K562 (cell line): ENCODE results near the gene RPL10A. TPM values are rescaled to one million over a fixed set of nuclear protein-coding genes. Genes with fewer than 3 reads are reported as not detected.

Experiments
- C11orf30 ChIP-seq: fragments of 450-650 bp; IDR thresholded peaks from 2 replicates; pipeline ENCODE4 v1.6.1; 2016; ENCODE audit warnings: low read depth, mild to moderate bottlenecking
- HDAC2 ChIP-seq: fragments of 450-650 bp; IDR thresholded peaks from 2 replicates; pipeline ENCODE4 v1.6.1; 2016; ENCODE audit warnings: mild to moderate bottlenecking
- HEY1 ChIP-seq: fragments of 250-450 bp; sonication (Bioruptor Pico); IDR thresholded peaks from 2 replicates; pipeline ENCODE4 v1.5.0; 2020; ENCODE audit warnings: mild to moderate bottlenecking, moderate library complexity, borderline replicate concordance
- L3MBTL2 ChIP-seq: fragments of 450-650 bp; IDR thresholded peaks from 2 replicates; pipeline ENCODE4 v1.6.1; 2016; ENCODE audit warnings: mild to moderate bottlenecking, moderate library complexity
- MEIS2 ChIP-seq: fragments of 450-650 bp; IDR thresholded peaks from 2 replicates; pipeline ENCODE4 v1.6.1; 2014; ENCODE audit warnings: mild to moderate bottlenecking; ENCODE audit not compliant: partially characterized antibody
- PTTG1 ChIP-seq: fragments of 450-650 bp; IDR thresholded peaks from 2 replicates; pipeline ENCODE4 v1.6.1; 2016; ENCODE audit warnings: low read depth, mild to moderate bottlenecking, missing genetic modification characterization, missing compliant biosample characterization
- RBM25 ChIP-seq: fragments of 200-400 bp; formaldehyde crosslinking; IDR thresholded peaks from 2 replicates; pipeline ENCODE4 v1.6.1; 2018; ENCODE audit warnings: low read length, low read depth, moderate library complexity; ENCODE audit not compliant: severe bottlenecking
- RCOR1 ChIP-seq, 2 experiments: IDR thresholded peaks; 2 replicates each; pipeline ENCODE4 v1.6.1; 2012; ENCODE audit warnings: low read depth in 2 of 2, low read length in 2 of 2, borderline replicate concordance in 1 of 2, improper control_type of control experiment in 1 of 2
- SIN3A ChIP-seq, 2 experiments: fragments of 150-350 bp in 1 of 2; IDR thresholded peaks; 2 replicates each; pipeline ENCODE4 v1.6.1; 2011 to 2016; ENCODE audit warnings: borderline replicate concordance in 2 of 2, low read depth in 2 of 2, low read length in 2 of 2, mild to moderate bottlenecking in 2 of 2, moderate library complexity in 2 of 2; ENCODE audit not compliant: control insufficient read depth in 1 of 2
- SREBF1 ChIP-seq: fragments of 150-350 bp; IDR thresholded peaks from 2 replicates; pipeline ENCODE4 v1.6.1; 2014; ENCODE audit warnings: antibody characterized with exemption, low read depth, low read length, borderline replicate concordance
- STAT5B ChIP-seq: fragments of 250-450 bp; sonication (Bioruptor Pico); IDR thresholded peaks from 2 replicates; pipeline ENCODE4 v1.8.0; 2021; ENCODE audit warnings: mild to moderate bottlenecking, inconsistent platforms
- TAF15 ChIP-seq: fragments of 200-400 bp; formaldehyde crosslinking; IDR thresholded peaks from 2 replicates; pipeline ENCODE4 v1.6.1; 2017; ENCODE audit warnings: mild to moderate bottlenecking, low read depth, low read length, moderate library complexity
- TEAD1 ChIP-seq, 2 experiments: fragments of 450-650 bp in 1 of 2; sonication (generic) in 1 of 2; formaldehyde crosslinking; IDR thresholded peaks; 2 replicates each; pipeline versions ENCODE4 v1.4.0 to v1.8.0; 2020 to 2022; ENCODE audit warnings: mild to moderate bottlenecking in 2 of 2, missing genetic modification reagents in 1 of 2
- U2AF2 ChIP-seq: fragments of 200-400 bp; formaldehyde crosslinking; optimal IDR thresholded peaks from 2 replicates; pipeline ENCODE3; 2017; ENCODE audit warnings: low read depth, mild to moderate bottlenecking, low read length
- YY1 ChIP-seq, 3 experiments: IDR thresholded peaks; 2 replicates each; pipeline ENCODE4 v1.6.1; 2011; ENCODE audit warnings: low read length in 2 of 3, mild to moderate bottlenecking in 2 of 3, moderate library complexity in 2 of 3, borderline replicate concordance in 1 of 3, control low read depth in 1 of 3, low read depth in 1 of 3; ENCODE audit not compliant: insufficient read depth in 3 of 3, insufficient replicate concordance in 2 of 3, control insufficient read depth in 1 of 3, insufficient read length in 1 of 3; ENCODE audit errors: extremely low read depth in 1 of 3
- polyA plus RNA-seq, 8 experiments: library from polyadenylated mRNA; depleted of rRNA in 4 of 8; stranded (reverse) in 5 of 8; unstranded in 3 of 8; fragments of >200 nt; fragmentation: Nextera tagmentation in 2 of 8; fragmentation: Illumina TruSeq in 1 of 8; extraction: Ambion mirVana in 2 of 8; extraction: Trizol in 1 of 8; gene quantifications; 2 replicates each; pipeline versions ENCODE4 v1.2.1 to v1.2.3, GENCODE V29; 2011 to 2014; ENCODE audit warnings: inconsistent platforms in 1 of 8, missing spikeins in 1 of 8
- total RNA-seq, 7 experiments: library from RNA; depleted of rRNA in 6 of 7; stranded (reverse); fragments of >200 nt in 6 of 7; fragmentation: Illumina TruSeq in 2 of 7; extraction: Trizol in 2 of 7; gene quantifications; 2 replicates each; pipeline versions ENCODE4 v1.2.1 to v1.2.3, GENCODE V29; 2011 to 2021; ENCODE audit warnings: low replicate concordance in 1 of 7
- TF ChIP-seq, protein P1 (sequence below): fragments of 450-650 bp; IDR thresholded peaks from 2 replicates; pipeline ENCODE4 v1.6.1; 2016; ENCODE audit warnings: missing biosample characterization, missing genetic modification characterization
- TF ChIP-seq, protein P2 (sequence below): fragments of 250-450 bp; sonication (Bioruptor Pico); IDR thresholded peaks from 2 replicates; pipeline ENCODE4 v1.5.0; 2020; ENCODE audit warnings: mild to moderate bottlenecking
- TF ChIP-seq, protein P3 (sequence below): fragments of 250-450 bp; sonication (Bioruptor Pico); IDR thresholded peaks from 2 replicates; pipeline ENCODE4 v1.4.0; 2020
- TF ChIP-seq, protein P4 (sequence below): fragments of 450-650 bp; IDR thresholded peaks from 2 replicates; pipeline ENCODE4 v1.7.1; 2018; ENCODE audit warnings: mild to moderate bottlenecking, low read depth; ENCODE audit not compliant: partially characterized antibody

The RPL10A gene
- total and polyA plus RNA-seq, 9 of the 15 experiments (the other 6 are each of a cell fraction or from before 2014, with no cell fraction given) = 1,589 to 3,237 (median 2,116) TPM

DNA sequence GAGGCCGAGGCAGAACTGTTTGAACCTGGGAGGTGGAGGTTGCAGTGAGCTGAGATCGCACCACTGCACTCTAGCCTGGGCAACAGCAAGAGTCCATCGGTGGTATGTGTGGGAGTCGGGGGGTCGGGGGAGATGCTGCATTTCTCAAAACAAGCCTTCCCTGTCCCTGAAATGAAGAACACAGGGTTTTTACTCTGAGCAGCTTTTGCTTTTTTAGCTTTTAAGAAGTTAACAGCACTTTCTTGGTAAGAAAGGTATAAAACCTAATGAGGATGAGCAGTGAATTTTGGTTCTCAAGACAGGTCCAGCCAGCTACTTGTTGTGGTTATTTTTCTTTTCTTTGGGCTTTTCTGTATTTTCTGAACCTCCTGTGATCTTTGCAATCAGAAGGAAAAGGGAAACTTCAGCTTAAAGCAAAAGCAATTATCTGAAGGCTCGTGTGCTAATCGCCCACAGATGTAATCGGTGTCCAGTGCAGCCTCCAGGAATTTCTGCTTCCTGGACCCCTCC lies 3.7 kb downstream of the RPL10A start (continued):
- TF ChIP-seq SREBF1 = no peak
- TF ChIP-seq, protein P1, sequence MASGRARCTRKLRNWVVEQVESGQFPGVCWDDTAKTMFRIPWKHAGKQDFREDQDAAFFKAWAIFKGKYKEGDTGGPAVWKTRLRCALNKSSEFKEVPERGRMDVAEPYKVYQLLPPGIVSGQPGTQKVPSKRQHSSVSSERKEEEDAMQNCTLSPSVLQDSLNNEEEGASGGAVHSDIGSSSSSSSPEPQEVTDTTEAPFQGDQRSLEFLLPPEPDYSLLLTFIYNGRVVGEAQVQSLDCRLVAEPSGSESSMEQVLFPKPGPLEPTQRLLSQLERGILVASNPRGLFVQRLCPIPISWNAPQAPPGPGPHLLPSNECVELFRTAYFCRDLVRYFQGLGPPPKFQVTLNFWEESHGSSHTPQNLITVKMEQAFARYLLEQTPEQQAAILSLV (tag) = no peak
- no peak for TF ChIP-seq U2AF2
- no peak for TF ChIP-seq TAF15
- 0 out of 4 replicates have a peak, but pooled peaks of 1 of the 2 experiments have one; percentile 8 for TF ChIP-seq SIN3A (IDR thresholded peaks at IDR 0.05; ENCODE audit: borderline replicate concordance in 2 of 2, control insufficient read depth in 1 of 2, low read depth in 2 of 2, low read length in 2 of 2)
- TF ChIP-seq PTTG1 (tag) = no peak
- TF ChIP-seq, protein P2, sequence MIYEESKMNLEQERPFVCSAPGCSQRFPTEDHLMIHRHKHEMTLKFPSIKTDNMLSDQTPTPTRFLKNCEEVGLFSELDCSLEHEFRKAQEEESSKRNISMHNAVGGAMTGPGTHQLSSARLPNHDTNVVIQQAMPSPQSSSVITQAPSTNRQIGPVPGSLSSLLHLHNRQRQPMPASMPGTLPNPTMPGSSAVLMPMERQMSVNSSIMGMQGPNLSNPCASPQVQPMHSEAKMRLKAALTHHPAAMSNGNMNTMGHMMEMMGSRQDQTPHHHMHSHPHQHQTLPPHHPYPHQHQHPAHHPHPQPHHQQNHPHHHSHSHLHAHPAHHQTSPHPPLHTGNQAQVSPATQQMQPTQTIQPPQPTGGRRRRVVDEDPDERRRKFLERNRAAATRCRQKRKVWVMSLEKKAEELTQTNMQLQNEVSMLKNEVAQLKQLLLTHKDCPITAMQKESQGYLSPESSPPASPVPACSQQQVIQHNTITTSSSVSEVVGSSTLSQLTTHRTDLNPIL = no peak
- no peak for TF ChIP-seq HDAC2
- TF ChIP-seq, protein P3, sequence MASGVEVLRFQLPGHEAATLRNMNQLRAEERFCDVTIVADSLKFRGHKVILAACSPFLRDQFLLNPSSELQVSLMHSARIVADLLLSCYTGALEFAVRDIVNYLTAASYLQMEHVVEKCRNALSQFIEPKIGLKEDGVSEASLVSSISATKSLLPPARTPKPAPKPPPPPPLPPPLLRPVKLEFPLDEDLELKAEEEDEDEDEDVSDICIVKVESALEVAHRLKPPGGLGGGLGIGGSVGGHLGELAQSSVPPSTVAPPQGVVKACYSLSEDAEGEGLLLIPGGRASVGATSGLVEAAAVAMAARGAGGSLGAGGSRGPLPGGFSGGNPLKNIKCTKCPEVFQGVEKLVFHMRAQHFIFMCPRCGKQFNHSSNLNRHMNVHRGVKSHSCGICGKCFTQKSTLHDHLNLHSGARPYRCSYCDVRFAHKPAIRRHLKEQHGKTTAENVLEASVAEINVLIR (CRISPR knock-in tag) = no peak
- peak in 1 of 2 experiments; percentile 49; a peak in 1 of 4 replicates for TF ChIP-seq TEAD1 (CRISPR knock-in tag; IDR thresholded peaks at IDR 0.05)
- TF ChIP-seq YY1 (IDR thresholded peaks at IDR 0.05; ENCODE audit: borderline replicate concordance in 1 of 3, control insufficient read depth in 1 of 3, extremely low read depth in 1 of 3, insufficient read depth in 3 of 3, insufficient read length in 1 of 3, insufficient replicate concordance in 2 of 3, low read depth in 1 of 3, low read length in 2 of 3) = no peak
- no peak for TF ChIP-seq L3MBTL2
- no peak for TF ChIP-seq RBM25
- no peak for TF ChIP-seq STAT5B (CRISPR knock-in tag)
- no peak for TF ChIP-seq HEY1
- TF ChIP-seq, protein P4, sequence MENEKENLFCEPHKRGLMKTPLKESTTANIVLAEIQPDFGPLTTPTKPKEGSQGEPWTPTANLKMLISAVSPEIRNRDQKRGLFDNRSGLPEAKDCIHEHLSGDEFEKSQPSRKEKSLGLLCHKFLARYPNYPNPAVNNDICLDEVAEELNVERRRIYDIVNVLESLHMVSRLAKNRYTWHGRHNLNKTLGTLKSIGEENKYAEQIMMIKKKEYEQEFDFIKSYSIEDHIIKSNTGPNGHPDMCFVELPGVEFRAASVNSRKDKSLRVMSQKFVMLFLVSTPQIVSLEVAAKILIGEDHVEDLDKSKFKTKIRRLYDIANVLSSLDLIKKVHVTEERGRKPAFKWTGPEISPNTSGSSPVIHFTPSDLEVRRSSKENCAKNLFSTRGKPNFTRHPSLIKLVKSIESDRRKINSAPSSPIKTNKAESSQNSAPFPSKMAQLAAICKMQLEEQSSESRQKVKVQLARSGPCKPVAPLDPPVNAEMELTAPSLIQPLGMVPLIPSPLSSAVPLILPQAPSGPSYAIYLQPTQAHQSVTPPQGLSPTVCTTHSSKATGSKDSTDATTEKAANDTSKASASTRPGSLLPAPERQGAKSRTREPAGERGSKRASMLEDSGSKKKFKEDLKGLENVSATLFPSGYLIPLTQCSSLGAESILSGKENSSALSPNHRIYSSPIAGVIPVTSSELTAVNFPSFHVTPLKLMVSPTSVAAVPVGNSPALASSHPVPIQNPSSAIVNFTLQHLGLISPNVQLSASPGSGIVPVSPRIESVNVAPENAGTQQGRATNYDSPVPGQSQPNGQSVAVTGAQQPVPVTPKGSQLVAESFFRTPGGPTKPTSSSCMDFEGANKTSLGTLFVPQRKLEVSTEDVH = peak; percentile 3
- no peak for TF ChIP-seq MEIS2
- peak in 1 of 2 experiments; percentile 35; a peak in 1 of 4 replicates for TF ChIP-seq RCOR1 (IDR thresholded peaks at IDR 0.05; ENCODE audit: borderline replicate concordance in 1 of 2, low read depth in 2 of 2, low read length in 2 of 2)
- TF ChIP-seq C11orf30 = no peak
